ENCODE data around the gene TRPM5. TPM values are rescaled to one million over a fixed set of nuclear protein-coding genes. Genes with fewer than 3 reads are reported as not detected.

TRPM5 gene
- total and polyA plus RNA-seq, 3 donors from 2014 or later: 0.46 to 1.1 (median 0.94) TPM

DNA sequence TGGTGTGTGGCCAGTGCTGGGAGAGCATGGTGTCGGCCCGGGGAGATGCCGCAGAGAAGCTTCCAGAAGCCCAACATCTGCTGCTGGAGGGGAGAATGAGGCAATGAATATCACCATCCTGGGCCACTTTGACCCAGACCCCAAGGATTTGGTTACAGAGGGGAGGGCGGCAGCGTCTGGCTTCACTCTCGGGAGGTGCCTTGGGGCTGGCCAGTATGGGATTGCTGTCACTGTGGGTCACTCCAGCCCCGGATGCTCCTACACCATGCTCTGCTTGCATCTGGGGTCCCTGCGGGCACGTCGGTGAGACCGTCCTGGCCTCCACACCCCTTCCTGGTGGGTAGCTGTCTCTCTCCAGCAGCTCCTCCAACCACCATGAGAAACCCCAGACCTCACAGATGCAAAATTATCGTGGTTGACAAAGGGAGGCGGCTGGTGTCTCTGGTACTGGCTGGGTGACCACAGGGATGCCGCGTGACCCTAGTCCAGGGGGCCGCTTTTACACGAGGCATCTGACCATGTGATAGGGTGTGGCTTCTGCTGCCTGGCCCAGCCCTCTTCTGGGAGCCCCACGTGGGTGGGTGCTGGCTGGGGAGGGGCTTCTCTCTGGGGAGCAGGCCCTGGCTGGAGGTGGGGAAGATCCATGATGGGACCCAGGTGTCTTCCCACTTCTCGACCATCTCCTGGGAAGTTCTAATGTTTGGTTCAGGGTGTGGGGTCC, 6.2 kb upstream of the TRPM5 start:
- H3K27me3 ChIP-seq: no peaks in the 10 kb centered on the region
- no peaks in the 10 kb centered on the region for H3K9me3 ChIP-seq
- H3K36me3 ChIP-seq (ENCODE audit: low read depth, missing control alignments): no peaks in the 10 kb centered on the region
- no peak for DNase-seq
- peaks cover 6% of the 10 kb centered on the region for H3K4me1 ChIP-seq
- intact Hi-C loops (cut with DNase I; ENCODE audit: low total_unique reads): no loop called here
- no peak overlapping the region for H3K4me3 ChIP-seq
- peak overlapping the region in 1 of 2 donors; percentile 25 for H3K27ac ChIP-seq
- TF ChIP-seq POLR2A (IDR thresholded peaks at IDR 0.05): no peak
- TF ChIP-seq, protein P1, sequence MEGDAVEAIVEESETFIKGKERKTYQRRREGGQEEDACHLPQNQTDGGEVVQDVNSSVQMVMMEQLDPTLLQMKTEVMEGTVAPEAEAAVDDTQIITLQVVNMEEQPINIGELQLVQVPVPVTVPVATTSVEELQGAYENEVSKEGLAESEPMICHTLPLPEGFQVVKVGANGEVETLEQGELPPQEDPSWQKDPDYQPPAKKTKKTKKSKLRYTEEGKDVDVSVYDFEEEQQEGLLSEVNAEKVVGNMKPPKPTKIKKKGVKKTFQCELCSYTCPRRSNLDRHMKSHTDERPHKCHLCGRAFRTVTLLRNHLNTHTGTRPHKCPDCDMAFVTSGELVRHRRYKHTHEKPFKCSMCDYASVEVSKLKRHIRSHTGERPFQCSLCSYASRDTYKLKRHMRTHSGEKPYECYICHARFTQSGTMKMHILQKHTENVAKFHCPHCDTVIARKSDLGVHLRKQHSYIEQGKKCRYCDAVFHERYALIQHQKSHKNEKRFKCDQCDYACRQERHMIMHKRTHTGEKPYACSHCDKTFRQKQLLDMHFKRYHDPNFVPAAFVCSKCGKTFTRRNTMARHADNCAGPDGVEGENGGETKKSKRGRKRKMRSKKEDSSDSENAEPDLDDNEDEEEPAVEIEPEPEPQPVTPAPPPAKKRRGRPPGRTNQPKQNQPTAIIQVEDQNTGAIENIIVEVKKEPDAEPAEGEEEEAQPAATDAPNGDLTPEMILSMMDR (IDR thresholded peaks at IDR 0.05): no peak
- WGBS, 2 donors: 80 to 87% methylated on average over 2 to 19 of the region's 19 CpGs

DNA sequence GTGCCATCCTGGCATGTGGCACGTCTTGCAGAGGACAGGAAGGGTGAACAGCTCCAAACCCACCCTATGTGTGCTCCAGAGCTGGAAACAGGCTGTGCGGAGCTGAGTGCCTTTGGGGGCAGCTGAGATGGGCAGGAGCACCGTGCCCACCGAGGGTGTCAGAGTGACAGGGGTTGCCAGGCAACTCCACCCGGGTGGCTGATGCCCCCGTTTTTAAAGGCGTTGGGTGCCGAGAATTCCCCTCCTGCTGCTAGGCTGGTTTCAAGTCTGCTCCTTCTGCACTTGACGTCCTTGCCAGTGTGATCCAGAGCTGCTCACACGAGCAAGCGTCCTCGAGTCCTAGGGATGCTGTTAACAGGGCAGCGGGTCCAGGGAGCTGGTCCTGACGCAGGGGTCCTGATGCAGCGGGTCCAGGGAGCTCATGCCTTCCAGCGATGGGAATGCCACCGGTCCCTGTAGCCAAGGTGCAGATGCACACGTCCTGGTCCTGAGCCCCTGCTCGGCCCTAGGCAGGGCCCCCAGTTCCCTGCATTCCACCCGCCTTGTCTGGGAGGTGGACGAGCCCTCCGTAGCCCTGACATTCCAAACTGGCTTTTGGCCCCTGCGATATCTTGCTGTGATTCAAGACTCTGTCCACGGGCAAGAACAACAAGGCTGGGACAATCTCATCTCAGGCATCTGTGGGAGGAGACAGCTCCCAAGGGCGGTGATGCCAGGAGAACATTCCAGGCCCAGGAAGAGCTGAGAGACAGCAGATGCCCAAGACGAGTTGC, 5.4 kb upstream of the TRPM5 start:
- Histone ChIP-seq H3K4me1 (peaks cover 6% of the 10 kb centered on the region), H3K36me3 (ENCODE audit: low read depth, missing control alignments) (no peaks in the 10 kb centered on the region), H3K27me3 (no peaks in the 10 kb centered on the region), H3K27ac (peak overlapping the region in 1 of 2 donors; percentile 25), H3K9me3 (no peaks in the 10 kb centered on the region), H3K4me3 (no peak overlapping the region)
- 50 to 70% methylated on average over 15 to 26 of the region's 26 CpGs for WGBS, 2 donors
- TF ChIP-seq, protein P1 (IDR thresholded peaks at IDR 0.05): no peak
- no peak for TF ChIP-seq POLR2A (IDR thresholded peaks at IDR 0.05)
- DNase-seq: peak; percentile 83
- intact Hi-C loops (cut with DNase I; ENCODE audit: low total_unique reads): no loop called here

DNA sequence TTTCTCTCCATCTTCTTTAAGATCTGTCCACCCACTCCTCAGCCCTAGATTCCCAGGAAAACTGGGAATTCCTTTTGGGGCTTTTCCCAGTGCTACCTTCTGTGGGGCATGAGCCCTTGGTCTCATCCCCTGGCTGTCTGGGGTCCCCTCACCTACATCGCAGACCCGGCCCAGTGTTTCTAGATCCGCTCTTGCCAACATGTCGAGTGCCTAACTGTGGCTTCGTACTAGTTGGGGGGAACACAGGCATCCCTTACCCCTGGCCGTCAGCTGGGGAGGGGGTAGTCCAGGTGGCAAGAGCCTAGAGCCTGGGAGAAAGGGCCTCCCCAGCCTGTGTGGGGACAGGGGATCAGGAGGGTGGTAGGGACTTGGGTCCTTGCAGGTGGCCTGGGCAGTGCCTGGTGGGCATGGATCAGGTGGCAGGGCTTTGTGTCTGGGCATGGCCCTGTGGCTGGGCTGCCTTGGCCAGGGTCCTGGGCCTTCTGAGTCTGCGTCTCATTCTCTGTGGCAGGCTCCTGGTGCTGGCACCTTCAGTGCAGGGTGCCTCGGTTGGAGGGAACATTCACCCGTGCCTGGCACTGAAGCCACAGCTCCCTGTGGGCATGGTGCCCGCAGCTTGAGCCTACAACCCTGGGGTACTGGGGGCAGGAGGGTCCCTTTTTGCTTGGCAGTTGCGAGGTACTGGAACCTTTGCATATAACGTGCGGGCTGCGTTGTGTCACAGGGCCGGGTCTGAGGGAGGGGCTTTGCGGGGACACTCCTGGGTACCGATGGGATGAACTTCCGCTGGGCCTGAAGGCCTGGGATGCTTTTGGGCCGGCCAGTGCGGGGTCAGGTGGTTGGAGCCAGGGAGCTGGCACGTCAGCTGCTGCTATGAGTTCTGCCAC, 4.6 kb upstream of the TRPM5 start:
- DNase-seq: no peak
- no peaks in the 10 kb centered on the region for H3K36me3 ChIP-seq (ENCODE audit: low read depth, missing control alignments)
- no peak overlapping the region for H3K4me3 ChIP-seq
- H3K27ac ChIP-seq: no peak overlapping the region
- H3K9me3 ChIP-seq: no peaks in the 10 kb centered on the region
- H3K27me3 ChIP-seq: no peaks in the 10 kb centered on the region
- intact Hi-C loops (cut with DNase I; ENCODE audit: low total_unique reads): no loop called here
- H3K4me1 ChIP-seq: peaks cover 6% of the 10 kb centered on the region
- WGBS, 2 donors: 83 to 91% methylated on average over 20 to 21 of the region's 21 CpGs
- no peak for TF ChIP-seq POLR2A (IDR thresholded peaks at IDR 0.05)
- TF ChIP-seq, protein P1 (IDR thresholded peaks at IDR 0.05): no peak

DNA sequence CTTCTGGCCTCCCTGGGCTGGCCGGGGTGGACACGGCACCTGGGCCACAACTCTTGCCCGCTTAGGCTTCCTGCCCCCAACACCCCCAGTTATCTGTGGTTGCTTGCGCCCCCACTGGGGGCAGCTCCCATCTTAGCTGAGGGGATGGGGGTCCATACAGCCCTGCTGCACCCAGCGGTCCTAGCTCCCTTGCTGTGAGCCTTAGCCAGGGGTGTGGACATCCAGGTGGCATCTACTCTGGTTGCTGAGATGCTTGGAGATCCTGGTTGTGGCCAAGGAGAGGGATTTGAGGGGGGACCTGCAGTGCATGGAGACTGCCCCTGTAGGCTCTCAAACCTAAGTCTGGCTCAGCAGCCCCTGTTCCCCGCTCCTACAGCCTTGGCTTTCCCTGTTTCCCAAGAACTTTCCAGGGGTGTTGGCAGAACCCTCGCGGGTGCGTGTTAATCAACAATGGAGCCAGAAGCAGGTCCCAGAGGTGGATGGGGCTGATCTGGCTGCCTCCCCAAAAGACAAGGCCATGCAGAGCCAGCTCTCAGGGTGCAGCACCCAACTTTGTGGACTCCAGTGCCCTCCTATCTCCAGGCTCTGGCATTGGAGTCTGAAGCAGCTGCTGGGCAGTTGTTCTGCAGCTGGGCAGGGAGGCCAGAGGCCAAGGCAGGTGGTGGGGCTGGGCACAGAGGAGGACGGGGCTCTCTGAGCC, 3.8 kb upstream of the TRPM5 start:
- H3K27me3 ChIP-seq: no peaks in the 10 kb centered on the region
- no peak for TF ChIP-seq POLR2A (IDR thresholded peaks at IDR 0.05)
- TF ChIP-seq, protein P1 (IDR thresholded peaks at IDR 0.05): no peak
- H3K27ac ChIP-seq: no peak overlapping the region
- intact Hi-C loops (cut with DNase I; ENCODE audit: low total_unique reads): no loop called here
- no peak overlapping the region for H3K4me3 ChIP-seq
- no peaks in the 10 kb centered on the region for H3K36me3 ChIP-seq (ENCODE audit: low read depth, missing control alignments)
- H3K4me1 ChIP-seq: peaks cover 6% of the 10 kb centered on the region
- no peak for DNase-seq
- no peaks in the 10 kb centered on the region for H3K9me3 ChIP-seq
- 81 to 85% methylated on average over 5 to 10 of the region's 10 CpGs for WGBS, 2 donors

All from testis (tissue), 3 donors.